Measurements from ENCODE around the gene KSR2.

The KSR2 gene

DNA sequence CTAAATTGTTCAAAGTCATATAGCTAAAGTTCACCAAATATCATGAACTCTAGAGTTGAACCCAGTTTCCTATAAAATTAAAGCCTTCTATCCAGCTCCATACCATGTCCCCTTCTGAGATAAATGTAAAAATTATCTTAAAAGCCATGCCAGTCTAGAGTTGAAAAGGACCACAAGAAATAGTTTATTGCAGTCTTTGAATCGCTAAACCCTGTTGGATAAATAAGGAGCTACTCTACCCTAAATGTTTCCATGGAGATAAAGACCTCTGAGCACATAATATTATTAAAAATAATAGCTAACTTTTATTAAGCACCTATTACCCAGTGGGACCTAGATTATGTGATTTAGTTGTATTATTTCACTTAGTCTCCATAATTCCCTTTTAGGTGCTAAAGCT, 379.8 kb downstream of the KSR2 start:
- no peak overlapping the region for H3K4me3 ChIP-seq (ENCODE audit: control insufficient read depth, low read depth, low read length)
- TF ChIP-seq, protein P1, sequence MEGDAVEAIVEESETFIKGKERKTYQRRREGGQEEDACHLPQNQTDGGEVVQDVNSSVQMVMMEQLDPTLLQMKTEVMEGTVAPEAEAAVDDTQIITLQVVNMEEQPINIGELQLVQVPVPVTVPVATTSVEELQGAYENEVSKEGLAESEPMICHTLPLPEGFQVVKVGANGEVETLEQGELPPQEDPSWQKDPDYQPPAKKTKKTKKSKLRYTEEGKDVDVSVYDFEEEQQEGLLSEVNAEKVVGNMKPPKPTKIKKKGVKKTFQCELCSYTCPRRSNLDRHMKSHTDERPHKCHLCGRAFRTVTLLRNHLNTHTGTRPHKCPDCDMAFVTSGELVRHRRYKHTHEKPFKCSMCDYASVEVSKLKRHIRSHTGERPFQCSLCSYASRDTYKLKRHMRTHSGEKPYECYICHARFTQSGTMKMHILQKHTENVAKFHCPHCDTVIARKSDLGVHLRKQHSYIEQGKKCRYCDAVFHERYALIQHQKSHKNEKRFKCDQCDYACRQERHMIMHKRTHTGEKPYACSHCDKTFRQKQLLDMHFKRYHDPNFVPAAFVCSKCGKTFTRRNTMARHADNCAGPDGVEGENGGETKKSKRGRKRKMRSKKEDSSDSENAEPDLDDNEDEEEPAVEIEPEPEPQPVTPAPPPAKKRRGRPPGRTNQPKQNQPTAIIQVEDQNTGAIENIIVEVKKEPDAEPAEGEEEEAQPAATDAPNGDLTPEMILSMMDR (conservative IDR thresholded peaks at IDR 0.05; ENCODE audit: control insufficient read depth, insufficient read depth, low read depth, low read length): no peak

DNA sequence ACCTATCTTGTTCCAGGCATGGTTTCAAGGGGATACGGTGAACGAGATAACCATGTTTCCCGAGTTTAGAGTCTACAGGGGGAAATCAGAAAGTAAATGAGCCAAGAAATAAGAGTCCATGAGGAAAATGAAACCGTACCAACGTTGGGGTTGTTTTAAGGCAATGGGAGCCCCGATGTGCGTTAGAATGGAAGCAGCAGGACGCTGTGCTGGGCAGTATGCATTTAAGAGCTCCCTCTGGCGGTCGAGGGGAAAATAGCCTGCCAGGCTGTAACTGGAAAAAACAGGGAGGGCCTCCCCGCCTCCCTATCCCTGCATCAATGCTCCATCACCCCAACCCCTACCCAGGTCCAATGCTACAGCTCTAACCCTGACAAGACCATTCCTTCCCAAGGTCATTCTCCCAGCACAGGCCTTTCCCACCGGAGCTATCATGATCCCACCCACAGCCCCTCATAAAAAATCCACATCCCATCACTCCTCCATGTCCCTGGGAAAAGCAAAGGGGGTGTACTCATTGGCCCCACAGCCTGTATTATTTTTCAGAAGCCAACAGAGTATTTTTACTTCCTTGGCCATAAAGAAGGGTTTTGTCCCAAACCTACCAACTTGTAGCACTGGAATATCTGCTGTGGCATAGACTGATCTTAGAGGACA, 381.0 kb downstream of the KSR2 start:
- no peak overlapping the region for H3K4me3 ChIP-seq (ENCODE audit: control insufficient read depth, low read depth, low read length)
- TF ChIP-seq, protein P1 (conservative IDR thresholded peaks at IDR 0.05; ENCODE audit: control insufficient read depth, insufficient read depth, low read depth, low read length): no peak
- no peak for DNase-seq (ENCODE audit: low read depth)

More for the DNA sequence above, 379.8 kb downstream of the KSR2 start:
- DNase-seq (ENCODE audit: low read depth): no peak

DNA sequence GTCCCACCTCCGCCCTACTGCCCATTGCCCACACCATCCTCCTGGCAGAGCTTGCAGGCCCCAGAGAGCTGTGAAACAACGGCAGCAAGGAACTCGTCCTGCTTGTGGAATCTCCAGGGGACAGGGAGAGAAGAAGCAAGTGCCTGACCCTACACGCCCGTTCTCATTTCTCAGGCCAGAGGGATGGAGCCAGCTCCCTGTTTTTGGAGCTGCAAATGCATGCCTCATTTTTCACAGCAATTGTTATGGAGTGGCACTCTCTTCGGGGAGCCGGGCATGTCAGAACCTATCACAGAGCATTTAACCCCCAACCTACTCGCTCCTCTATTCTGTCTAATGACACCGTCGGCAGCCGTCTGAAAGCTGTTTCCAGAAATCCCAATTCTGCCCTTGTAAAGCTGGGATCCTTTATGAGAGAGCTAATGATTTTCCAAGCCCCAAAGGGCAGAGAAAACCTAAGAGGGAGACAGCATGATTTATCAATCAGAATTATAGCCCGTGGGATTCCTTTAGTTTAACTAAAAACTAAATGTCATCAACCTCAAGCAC, 385.0 kb downstream of the KSR2 start:
- TF ChIP-seq, protein P1 (conservative IDR thresholded peaks at IDR 0.05; ENCODE audit: control insufficient read depth, insufficient read depth, low read depth, low read length): no peak
- H3K4me3 ChIP-seq (ENCODE audit: control insufficient read depth, low read depth, low read length): no peak overlapping the region
- DNase-seq (ENCODE audit: low read depth): no peak

DNA sequence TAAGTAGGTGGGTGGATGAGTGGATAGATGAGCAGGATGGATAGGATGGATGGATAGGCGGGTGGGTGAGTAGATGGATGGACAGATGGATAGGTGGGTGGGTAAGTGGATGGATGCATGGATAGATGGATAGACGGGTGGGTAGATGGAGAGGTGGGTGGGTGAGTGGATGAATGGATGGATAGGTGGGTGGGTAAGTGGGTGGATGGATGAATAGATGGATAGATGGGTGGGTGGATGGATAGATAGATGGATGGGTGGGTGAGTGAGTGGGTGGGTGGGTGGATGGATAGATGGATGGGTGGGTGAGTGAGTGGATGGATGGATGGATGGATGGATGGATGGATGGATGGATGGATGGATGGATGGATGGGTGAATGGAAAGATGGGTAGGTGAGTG, 385.7 kb downstream of the KSR2 start:
- TF ChIP-seq, protein P1 (conservative IDR thresholded peaks at IDR 0.05; ENCODE audit: control insufficient read depth, insufficient read depth, low read depth, low read length): no peak
- no peak overlapping the region for H3K4me3 ChIP-seq (ENCODE audit: control insufficient read depth, low read depth, low read length)
- no peak for DNase-seq (ENCODE audit: low read depth)

DNA sequence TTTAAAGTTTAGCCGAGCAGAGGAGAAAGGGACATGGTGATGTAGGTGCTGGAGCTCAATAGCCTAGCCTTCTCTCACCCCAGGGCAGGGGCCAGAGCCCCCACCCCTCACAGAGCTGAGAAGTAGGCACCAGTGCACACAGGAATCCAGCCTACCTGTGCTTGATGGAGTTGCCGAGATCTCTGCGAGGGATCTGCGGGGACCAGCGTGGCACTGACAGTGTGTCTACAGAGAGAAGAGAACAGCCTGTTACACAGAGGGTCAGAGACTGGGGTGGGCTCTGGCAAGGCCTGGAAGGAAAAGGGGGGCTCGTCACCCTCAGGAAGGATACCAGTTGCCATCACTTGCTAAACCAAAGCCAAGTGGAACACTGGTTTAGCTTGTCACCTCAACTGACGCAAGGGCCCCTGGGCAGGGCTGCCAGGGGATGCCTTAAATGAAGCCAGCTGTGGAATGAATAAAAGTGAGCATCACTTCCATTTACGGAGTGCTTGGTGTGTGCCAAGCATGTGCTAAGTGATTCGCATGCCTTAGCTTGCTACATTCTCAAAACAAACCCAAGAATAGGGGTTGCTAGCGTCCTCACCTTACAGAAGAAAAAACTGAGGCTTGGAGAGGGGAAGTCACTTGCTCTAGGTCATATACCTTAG, 386.5 kb downstream of the KSR2 start:
- H3K4me3 ChIP-seq (ENCODE audit: control insufficient read depth, low read depth, low read length): no peak overlapping the region
- TF ChIP-seq, protein P1 (conservative IDR thresholded peaks at IDR 0.05; ENCODE audit: control insufficient read depth, insufficient read depth, low read depth, low read length): no peak
- no peak for DNase-seq (ENCODE audit: low read depth)

DNA sequence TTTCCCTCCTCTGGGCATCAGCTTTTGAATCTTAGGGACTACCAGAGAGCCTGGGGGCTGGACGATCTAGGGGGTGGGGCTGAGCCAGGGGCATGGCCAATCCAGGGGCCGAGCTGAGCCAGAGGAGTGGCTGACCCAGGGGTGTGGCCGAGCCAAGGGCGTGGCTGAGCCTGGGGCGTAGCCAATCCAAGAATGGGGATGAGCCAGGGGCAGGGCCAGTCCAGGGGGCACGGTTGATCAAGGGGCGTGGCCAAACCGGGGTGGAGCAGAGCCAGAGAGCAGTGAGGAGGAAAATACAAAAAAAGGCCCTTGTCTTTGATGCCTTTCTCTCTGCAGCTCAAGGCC, 388.1 kb downstream of the KSR2 start:
- no peak for DNase-seq (ENCODE audit: low read depth)
- TF ChIP-seq, protein P1 (conservative IDR thresholded peaks at IDR 0.05; ENCODE audit: control insufficient read depth, insufficient read depth, low read depth, low read length): no peak
- H3K4me3 ChIP-seq (ENCODE audit: control insufficient read depth, low read depth, low read length): no peak overlapping the region
